NCI-H446 (cell line): ENCODE measurements around the gene CHST15.

ENCODE experiments used
- DNase-seq, 2 experiments: peaks; one replicate each; lab custom pipeline; 2025; lab: John Stamatoyannopoulos, UW

CHST15 gene

GRCh38 chr10:124081547-124082140 is 11.8 kb downstream of the CHST15 start:
- DNase-seq, result no peak

GRCh38 chr10:124079864-124080263 is 13.5 kb downstream of the CHST15 start:
- no peak for DNase-seq

GRCh38 chr10:124078714-124079113 is 14.7 kb downstream of the CHST15 start:
- DNase-seq, result no peak

DNA sequence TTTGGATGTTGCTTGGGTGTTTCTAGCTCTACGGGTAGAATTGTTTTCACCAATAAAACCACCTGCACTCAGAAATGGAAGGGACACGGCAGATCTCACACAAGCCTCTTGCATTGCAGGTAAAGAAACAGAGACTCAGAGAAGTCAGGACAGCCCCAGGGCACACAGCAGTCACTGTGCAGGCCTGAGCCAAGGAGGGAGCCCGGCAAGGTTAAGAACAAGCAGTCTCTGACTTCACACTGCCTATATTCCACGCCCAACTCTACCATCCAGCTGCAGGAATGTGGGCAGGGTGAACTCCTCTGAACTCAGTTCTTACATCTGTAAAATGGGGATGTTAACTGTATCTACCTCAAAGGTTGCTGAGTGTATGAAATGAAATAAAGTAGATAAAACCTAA is 15.4 kb downstream of the CHST15 start:
- no peak for DNase-seq

- no peak for DNase-seq
Observed at GRCh38 chr10:124077208-124077993, 16.0 kb downstream of the CHST15 start.

DNA sequence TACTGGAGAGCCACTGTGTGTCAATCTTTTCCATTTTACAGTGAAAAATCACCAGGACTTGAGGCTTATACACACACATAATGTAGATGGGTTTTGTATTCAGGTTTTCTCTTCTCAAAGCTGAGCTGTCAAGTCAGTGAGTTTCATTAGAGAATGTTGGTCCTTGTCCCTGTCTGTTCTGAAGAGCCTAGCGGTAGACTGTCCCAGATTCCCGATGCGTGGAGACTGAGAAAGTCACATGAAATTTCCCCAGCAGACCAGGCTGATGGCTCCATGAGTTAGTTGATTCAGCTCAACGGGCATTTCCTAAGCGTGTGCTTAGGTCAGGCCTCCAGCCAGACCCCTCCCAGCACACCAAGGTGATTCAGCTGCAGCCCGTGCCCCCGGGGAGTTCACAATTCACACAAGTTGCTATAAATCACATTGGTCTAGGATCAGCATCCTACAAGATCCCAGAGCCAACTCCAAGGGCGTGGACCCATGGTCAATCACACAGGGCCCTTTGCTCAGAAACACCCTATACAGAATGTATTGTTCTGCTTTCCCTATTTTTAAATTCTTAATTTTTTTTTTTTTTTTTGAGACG is 17.2 kb downstream of the CHST15 start:
- DNase-seq, result no peak

- DNase-seq, result no peak
Observed at GRCh38 chr10:124075231-124075955, 18.0 kb downstream of the CHST15 start.

DNA sequence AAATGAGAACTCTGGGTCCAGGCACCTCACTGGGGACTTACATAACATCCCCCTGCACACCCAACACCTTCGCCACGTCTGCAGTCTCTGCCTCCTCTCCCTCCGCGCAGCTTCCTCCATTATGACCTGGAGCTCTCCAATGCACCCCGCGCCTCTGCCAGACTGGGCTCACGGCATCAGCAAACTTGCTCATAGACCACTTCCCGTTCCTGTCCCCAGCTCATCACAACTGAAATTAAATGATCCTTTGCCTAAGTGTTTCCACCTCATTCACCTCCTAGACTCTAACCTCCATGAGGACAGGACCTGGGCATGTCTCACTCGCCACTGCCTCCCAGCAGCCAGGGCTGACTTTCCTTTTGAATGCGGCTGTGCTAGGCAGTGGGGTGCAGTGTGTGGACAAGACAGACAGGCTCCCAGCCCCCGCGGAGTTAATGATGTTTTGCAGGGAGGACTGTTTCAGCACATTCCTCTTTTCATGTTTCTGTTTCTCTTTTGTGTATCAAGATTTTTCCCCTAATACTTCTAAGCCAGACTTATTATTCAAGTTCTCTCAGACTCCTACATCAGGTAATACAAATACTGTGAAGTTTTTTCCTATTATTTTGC is 18.8 kb downstream of the CHST15 start:
- DNase-seq, result no peak

- no peak for DNase-seq
Observed at GRCh38 chr10:124073978-124074377, 19.4 kb downstream of the CHST15 start.

DNA sequence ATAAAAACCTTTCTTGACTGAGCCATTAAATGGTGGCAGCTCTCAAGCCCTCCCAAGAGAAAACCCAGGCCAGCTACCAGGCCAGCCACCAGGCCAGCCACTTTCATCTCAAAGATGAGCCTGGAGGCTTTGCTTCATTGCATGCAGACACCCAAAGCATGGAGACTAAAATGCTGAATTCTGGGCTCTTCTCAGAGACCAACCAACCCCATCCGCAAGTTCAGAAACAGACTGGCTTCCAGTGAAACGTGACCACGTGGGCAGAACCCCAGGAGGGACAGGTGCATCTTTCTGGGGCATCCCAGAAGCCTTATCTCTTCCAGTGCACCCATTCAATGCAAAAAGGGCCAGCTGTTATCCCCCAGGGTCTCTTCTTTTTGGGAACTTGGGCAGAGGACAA is 20.9 kb downstream of the CHST15 start:
- no peak for DNase-seq

DNA sequence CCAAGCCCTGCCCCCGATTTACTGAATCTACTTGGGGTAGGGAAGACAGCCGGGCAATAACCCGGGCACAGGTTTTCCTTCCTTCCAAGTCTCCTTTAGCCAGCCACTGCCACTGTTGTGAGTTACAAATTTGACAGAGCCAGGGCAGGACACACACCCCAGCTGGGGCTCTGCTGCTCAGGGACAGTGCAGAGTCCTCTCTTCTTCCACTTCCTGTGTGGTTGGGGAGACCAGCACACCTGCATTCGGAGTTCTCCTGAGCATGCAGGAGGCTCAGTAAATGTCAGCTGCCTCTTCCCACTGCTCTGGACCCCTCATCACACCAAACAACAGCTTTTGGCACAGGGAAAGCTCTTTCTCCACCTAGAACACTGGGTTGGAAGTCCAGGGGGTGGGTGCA is 21.3 kb downstream of the CHST15 start:
- no peak for DNase-seq

GRCh38 chr10:124071141-124071540 is 22.3 kb downstream of the CHST15 start:
- no peak for DNase-seq

DNA sequence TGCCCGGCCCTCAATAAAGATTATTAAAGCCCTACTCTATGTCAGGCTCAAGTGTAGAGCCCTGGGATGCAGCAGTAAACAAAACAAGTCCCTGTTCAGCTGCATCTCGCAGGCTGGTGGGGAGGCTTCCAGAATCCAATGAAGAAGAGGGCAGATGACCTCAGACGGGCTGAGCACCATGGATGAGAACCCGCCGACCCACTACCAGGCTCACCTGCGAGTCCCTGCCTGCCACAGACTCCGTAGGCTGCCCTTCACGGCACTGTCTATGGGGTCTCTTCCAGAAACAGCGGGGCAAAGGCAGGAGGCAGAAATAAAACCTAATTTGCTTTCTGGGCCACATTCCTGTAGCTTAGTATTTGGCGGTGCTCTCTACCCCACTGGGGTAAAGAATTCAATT is 22.7 kb downstream of the CHST15 start:
- DNase-seq, result no peak

- DNase-seq, result no peak
Observed at GRCh38 chr10:124069341-124070264, 23.8 kb downstream of the CHST15 start.

- no peak for DNase-seq
Observed at GRCh38 chr10:124068929-124069328, 24.5 kb downstream of the CHST15 start.

- no peak for DNase-seq
Observed at GRCh38 chr10:124067825-124068400, 25.5 kb downstream of the CHST15 start.

GRCh38 chr10:124066781-124067714 is 26.4 kb downstream of the CHST15 start:
- no peak for DNase-seq

DNA sequence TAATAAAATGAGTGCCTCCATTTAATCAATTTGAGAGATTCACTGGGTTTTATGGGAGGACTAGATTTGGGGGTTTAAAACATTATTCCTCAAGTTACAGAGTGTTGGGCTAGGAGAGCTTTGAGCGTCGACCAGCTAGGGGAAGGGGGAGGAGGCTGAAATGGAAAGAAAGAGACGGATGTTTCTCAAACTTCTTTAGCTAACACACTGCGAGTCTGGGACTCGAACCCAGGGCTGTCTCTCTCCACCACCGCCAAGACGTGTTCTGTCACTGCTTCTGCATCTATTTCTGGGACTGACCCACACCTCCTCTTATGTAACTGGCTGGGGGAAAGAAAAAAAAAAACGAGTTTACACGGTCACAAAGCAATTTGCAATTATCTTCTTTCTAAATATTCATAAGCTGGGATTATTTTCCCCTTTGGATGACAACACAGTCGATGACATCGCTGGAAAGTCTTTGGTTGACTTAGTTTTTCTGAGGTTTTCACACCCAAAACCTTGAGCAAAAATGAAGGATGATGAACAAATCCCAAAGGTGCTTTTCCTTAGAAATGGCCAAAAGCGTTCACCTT is 27.2 kb downstream of the CHST15 start:
- DNase-seq, result no peak

- no peak for DNase-seq
Observed at GRCh38 chr10:124065382-124066125, 27.8 kb downstream of the CHST15 start.
